GM21447 (cell line): ENCODE results near the gene NRXN3.

ENCODE experiments used
- ATAC-seq: cut with Tn5 transposase; IDR thresholded peaks from one replicate; pipeline ENCODE4 v1.9.1; 2021; ENCODE audit not compliant: unreplicated experiment

NRXN3 gene

GRCh38 chr14:78875049-78875448 is 704.9 kb downstream of the NRXN3 start:
- ATAC-seq, result no peak

- ATAC-seq, result no peak
Measured at GRCh38 chr14:78885884-78886283, 715.7 kb downstream of the NRXN3 start.

GRCh38 chr14:78897443-78897842 is 727.3 kb downstream of the NRXN3 start:
- no peak for ATAC-seq

- no peak for ATAC-seq
Measured at GRCh38 chr14:78902010-78902623, 731.9 kb downstream of the NRXN3 start.

- ATAC-seq, result no peak
Measured at GRCh38 chr14:78904094-78904493, 733.9 kb downstream of the NRXN3 start.

GRCh38 chr14:78917462-78917861 is 747.3 kb downstream of the NRXN3 start:
- ATAC-seq, result no peak

GRCh38 chr14:78921856-78922255 is 751.7 kb downstream of the NRXN3 start:
- ATAC-seq, result no peak

GRCh38 chr14:78927261-78927660 is 757.1 kb downstream of the NRXN3 start:
- no peak for ATAC-seq

- ATAC-seq, result no peak
Measured at GRCh38 chr14:78933166-78933565, 763.0 kb downstream of the NRXN3 start.

- no peak for ATAC-seq
Measured at GRCh38 chr14:78933948-78934524, 763.9 kb downstream of the NRXN3 start.

GRCh38 chr14:78946949-78947348 is 776.8 kb downstream of the NRXN3 start:
- no peak for ATAC-seq

GRCh38 chr14:78947681-78948080 is 777.5 kb downstream of the NRXN3 start:
- no peak for ATAC-seq

GRCh38 chr14:78950649-78951048 is 780.5 kb downstream of the NRXN3 start:
- no peak for ATAC-seq

- no peak for ATAC-seq
Measured at GRCh38 chr14:78951602-78952001, 781.4 kb downstream of the NRXN3 start.

- peak; percentile 74 for ATAC-seq
Measured at GRCh38 chr14:78959674-78960264, 789.6 kb downstream of the NRXN3 start.

GRCh38 chr14:78967111-78967809 is 797.1 kb downstream of the NRXN3 start:
- no peak for ATAC-seq

- ATAC-seq, result no peak
Measured at GRCh38 chr14:78968265-78968664, 798.1 kb downstream of the NRXN3 start.

GRCh38 chr14:78970677-78971076 is 800.5 kb downstream of the NRXN3 start:
- no peak for ATAC-seq

GRCh38 chr14:78972440-78972839 is 802.3 kb downstream of the NRXN3 start:
- ATAC-seq, result no peak

GRCh38 chr14:78974691-78975090 is 804.5 kb downstream of the NRXN3 start:
- no peak for ATAC-seq

- ATAC-seq, result no peak
Measured at GRCh38 chr14:78975734-78976133, 805.6 kb downstream of the NRXN3 start.

- no peak for ATAC-seq
Measured at GRCh38 chr14:78978896-78979295, 808.7 kb downstream of the NRXN3 start.
